Thyroid gland (tissue), 4 donors: ENCODE results near the gene IMMP1L.

ENCODE experiments used
- CTCF ChIP-seq, 6 experiments: fragments of 200-600 bp in 3 of 6; fragments of 450-650 bp in 3 of 6; sonication (generic) in 3 of 6; IDR thresholded peaks; one replicate each; pipeline ENCODE4 v1.5.1; 2016 to 2019; ENCODE audit warnings: antibody characterized with exemption in 6 of 6, mild to moderate bottlenecking in 2 of 6, inconsistent platforms in 1 of 6, moderate library complexity in 1 of 6
- POLR2A ChIP-seq, 2 donors: fragments of 450-650 bp; IDR thresholded peaks; one replicate each; pipeline ENCODE4 v1.6.1; 2017; ENCODE audit warnings: antibody characterized with exemption in 2 of 2, mild to moderate bottlenecking in 2 of 2, moderate library complexity in 1 of 2

GRCh38 chr11:31424652-31425051 is 84.8 kb downstream of the IMMP1L start:
- no peak for TF ChIP-seq CTCF (IDR thresholded peaks at IDR 0.05)
- TF ChIP-seq POLR2A (IDR thresholded peaks at IDR 0.05) = no peak
